ENCODE data around the gene PTPRE. TPM values are rescaled to one million over a fixed set of nuclear protein-coding genes. Genes with fewer than 3 reads are reported as not detected.

PTPRE gene
- total and polyA plus RNA-seq, 2 of the 4 experiments (the other 2 are of a cell fraction): 0.34 to 0.54 TPM

GRCh38 chr10:128048819-128049210 lies 141.9 kb downstream of the PTPRE start:
- H4K5ac ChIP-seq (ENCODE audit: low read depth, low read length): no peak overlapping the region
- DNase-seq: no peak
- H3K9ac ChIP-seq (ENCODE audit: low read depth, low read length): no peak overlapping the region
- no peaks in the 10 kb centered on the region for H3K79me1 ChIP-seq (ENCODE audit: low read depth in 1 of 2, low read length in 2 of 2)
- H2BK5ac ChIP-seq (ENCODE audit: low read depth, low read length, poor library complexity, severe bottlenecking): no peak overlapping the region
- H2AFZ ChIP-seq (replicated peaks; ENCODE audit: low read length, poor library complexity): no peak overlapping the region
- H3K9me3 ChIP-seq (ENCODE audit: control insufficient read depth, insufficient read depth, low read length): no peaks in the 10 kb centered on the region
- H2BK120ac ChIP-seq (ENCODE audit: low read depth, low read length): no peak overlapping the region
- H4K8ac ChIP-seq (ENCODE audit: low read depth in 2 of 2, low read length in 2 of 2): no peak overlapping the region
- WGBS, 2 experiments (ENCODE audit: extremely low coverage in 2 of 2, insufficient read length in 1 of 2): no CpG with 5 or more reads among the region's 6 CpGs
- no peak overlapping the region for H3K27ac ChIP-seq (ENCODE audit: insufficient read depth, low read length)
- TF ChIP-seq CTCF (conservative IDR thresholded peaks at IDR 0.05; ENCODE audit: low read depth, low read length) (no peak), POLR2A (IDR thresholded peaks at IDR 0.05; ENCODE audit: low read depth, low read length) (no peak), CEBPB (IDR thresholded peaks at IDR 0.05; ENCODE audit: low read depth, low read length) (no peak), ELK1 (IDR thresholded peaks at IDR 0.05; ENCODE audit: borderline replicate concordance, low read depth, low read length) (no peak), FOS (IDR thresholded peaks at IDR 0.05; ENCODE audit: low read depth, low read length) (no peak), NFE2L2 (IDR thresholded peaks at IDR 0.05; ENCODE audit: low read depth, low read length) (no peak), RAD21 (IDR thresholded peaks at IDR 0.05; ENCODE audit: low read length) (no peak), RCOR1 (IDR thresholded peaks at IDR 0.05; ENCODE audit: insufficient replicate concordance, low read length) (no peak), MAZ (IDR thresholded peaks at IDR 0.05; ENCODE audit: borderline replicate concordance, low read depth, low read length) (no peak), BHLHE40 (IDR thresholded peaks at IDR 0.05; ENCODE audit: low read depth, low read length) (no peak), SMC3 (IDR thresholded peaks at IDR 0.05; ENCODE audit: low read depth, low read length) (no peak), CHD1 (IDR thresholded peaks at IDR 0.05; ENCODE audit: low read depth, low read length) (no peak), RFX5 (IDR thresholded peaks at IDR 0.05; ENCODE audit: low read depth, low read length) (no peak), USF2 (IDR thresholded peaks at IDR 0.05; ENCODE audit: low read depth, low read length) (no peak), MAFK (IDR thresholded peaks at IDR 0.05; ENCODE audit: low read depth, low read length) (no peak)
- H3K9me1 ChIP-seq (ENCODE audit: insufficient read depth, low read length): no peaks in the 10 kb centered on the region
- no peak overlapping the region for H2AK9ac ChIP-seq (replicated peaks; ENCODE audit: low read depth, low read length, poor library complexity)
- H3K23ac ChIP-seq (ENCODE audit: low read depth, low read length): no peak overlapping the region
- H3K14ac ChIP-seq (replicated peaks; ENCODE audit: low read depth, low read length): no peak overlapping the region
- no peak overlapping the region for H3K4me3 ChIP-seq (ENCODE audit: insufficient read depth, low read depth, low read length)
- no peak overlapping the region for H3K18ac ChIP-seq (ENCODE audit: low read depth, low read length)
- no peak overlapping the region for H3K4ac ChIP-seq (ENCODE audit: low read depth, low read length)
- in situ Hi-C loops (cut with MboI; ENCODE audit: low sequenced_read_pairs) (no loop called here), intact Hi-C loops (cut with micrococcal nuclease) (no loop called here), dilution Hi-C loops (cut with HindIII; ENCODE audit: low sequenced_read_pairs, unreplicated experiment) (no loop called here)
- no peak overlapping the region for H2BK20ac ChIP-seq (ENCODE audit: low read depth, low read length)
- no peak overlapping the region for H2AK5ac ChIP-seq (ENCODE audit: low read depth, low read length)
- H2BK15ac ChIP-seq (ENCODE audit: low read depth, low read length): no peak overlapping the region
- H3K56ac ChIP-seq (ENCODE audit: extremely low read depth, insufficient read depth, low read length): no peak overlapping the region
- H3K4me1 ChIP-seq (ENCODE audit: control insufficient read depth, insufficient read depth, low read length): peaks cover 4% of the 10 kb centered on the region; the same call in 1 of the 2 replicates
- H3K36me3 ChIP-seq (ENCODE audit: control insufficient read depth, insufficient read depth, low read length): no peaks in the 10 kb centered on the region
- H3K4me2 ChIP-seq (ENCODE audit: low read depth, low read length): no peak overlapping the region
- ATAC-seq (ENCODE audit: low read depth): no peak
- no peaks in the 10 kb centered on the region for H4K20me1 ChIP-seq (ENCODE audit: insufficient read depth, low read length)
- no peak overlapping the region for H4K91ac ChIP-seq (ENCODE audit: insufficient read depth, low read depth, low read length)
- H3K27me3 ChIP-seq (ENCODE audit: control insufficient read depth, insufficient read depth, low read length): no peaks in the 10 kb centered on the region
- no TSS peak for BruUV-seq (replicated peaks)
- ChIA-PET CTCF (interaction anchor here (0.6 to 1.5 kb wide), 2 partner anchors 20 to 1493 kb away, joined by 3 to 5 read pairs; no protein-coding TSS in a partner anchor), POLR2A (ENCODE audit: unreplicated experiment) (no interaction called here)
